GM21528 (cell line): ENCODE measurements around the gene MICOS13.

Experiments used
- ATAC-seq: cut with Tn5 transposase; IDR thresholded peaks from one replicate; pipeline ENCODE4 v1.9.1; 2021; ENCODE audit warnings: mild to moderate bottlenecking, moderate library complexity; ENCODE audit not compliant: unreplicated experiment, low FRiP score

Gene MICOS13

DNA sequence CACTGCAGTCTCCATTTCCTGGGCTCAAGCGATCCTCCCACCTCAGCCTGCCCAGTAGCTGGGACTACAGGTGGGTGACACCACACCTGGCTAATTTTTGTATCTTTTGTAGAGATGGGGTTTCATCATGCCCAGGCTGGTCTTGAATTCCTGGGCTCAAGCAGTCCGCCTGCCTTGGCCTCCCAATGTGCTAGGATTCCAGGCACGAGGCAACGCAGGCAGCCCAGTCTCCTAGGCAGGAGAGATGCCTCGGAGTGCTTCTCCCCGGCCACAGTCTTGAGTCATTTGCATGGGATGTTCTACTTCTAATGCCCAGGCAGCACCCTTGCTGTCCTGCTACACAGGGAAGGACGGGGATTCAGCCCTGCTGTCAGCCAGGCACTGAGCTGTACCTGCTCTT is 8.7 kb downstream of the MICOS13 start:
- no peak for ATAC-seq

DNA sequence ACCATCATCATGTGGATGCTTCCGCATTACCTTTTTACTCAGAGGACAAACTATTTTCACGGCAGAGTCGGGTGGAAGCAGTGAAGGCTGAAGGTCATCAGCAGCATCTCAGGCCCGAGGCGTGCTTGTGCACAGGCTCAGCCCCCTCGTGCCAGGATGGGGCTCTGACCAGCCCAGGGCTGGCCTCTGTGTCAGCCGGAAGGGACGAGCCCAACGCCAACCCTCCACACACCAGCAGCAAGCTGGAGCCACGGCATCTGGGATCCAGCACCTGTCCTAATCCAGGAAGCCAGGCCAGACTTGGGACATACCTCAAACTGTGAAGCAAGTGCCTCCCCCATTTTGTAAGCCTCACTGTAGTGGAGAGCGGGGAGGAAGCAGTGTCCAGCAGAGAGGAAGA is 11.1 kb downstream of the MICOS13 start:
- ATAC-seq: no peak

DNA sequence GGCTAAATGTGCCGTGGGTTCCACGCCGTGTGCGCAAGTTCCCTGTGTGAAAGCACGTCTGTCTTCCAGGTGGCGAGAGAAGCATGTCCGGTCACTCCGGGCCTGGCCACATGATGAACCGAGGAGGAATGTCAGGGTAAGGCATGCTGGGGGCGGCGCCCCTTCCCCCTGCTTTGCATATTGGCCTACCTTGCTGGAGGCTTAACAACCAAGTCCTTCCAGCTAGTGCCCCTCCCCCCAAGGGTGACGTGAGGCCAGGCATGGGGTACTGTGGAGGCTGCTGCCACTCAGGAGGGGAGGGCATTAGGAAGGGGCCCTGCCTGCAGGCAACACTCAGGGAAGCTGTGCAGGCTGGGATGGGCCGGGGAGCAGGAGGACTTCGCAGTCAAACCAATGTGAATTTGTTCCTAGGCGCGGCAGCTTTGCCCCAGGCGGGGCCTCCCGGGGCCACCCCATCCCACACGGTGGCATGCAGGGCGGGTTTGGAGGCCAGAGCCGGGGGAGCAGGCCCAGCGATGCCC is 12.5 kb downstream of the MICOS13 start:
- no peak for ATAC-seq

DNA sequence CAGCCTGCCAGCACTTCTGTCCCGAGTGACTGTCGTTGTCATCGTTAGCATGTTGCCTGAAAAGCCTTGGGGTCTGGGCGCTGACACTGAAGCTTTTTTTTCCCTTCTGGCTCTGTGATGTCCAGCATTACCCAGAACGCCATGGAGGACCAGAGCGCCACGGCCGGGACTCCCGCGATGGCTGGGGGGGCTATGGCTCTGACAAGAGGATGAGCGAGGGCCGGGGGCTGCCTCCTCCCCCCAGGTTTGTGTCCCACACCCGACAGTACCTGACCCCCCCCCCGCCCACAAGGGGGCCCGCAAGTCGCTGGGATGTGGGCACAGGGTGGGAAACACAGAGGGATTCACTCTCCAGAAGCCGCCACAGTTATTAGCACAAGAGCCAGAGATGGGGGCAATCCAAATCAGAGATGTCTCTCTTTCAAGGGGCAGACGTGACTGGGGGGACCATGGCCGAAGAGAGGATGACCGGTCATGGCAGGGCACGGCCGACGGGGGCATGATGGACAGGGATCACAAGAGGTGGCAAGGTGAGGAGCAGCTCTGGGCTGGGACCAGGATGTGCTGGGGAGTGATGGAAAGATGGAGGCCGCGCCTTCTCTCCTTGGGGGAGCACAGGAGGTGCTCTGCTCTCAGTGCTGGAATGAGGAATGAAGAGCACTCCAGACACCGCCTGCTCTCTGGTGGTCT is 13.2 kb downstream of the MICOS13 start:
- no peak for ATAC-seq

DNA sequence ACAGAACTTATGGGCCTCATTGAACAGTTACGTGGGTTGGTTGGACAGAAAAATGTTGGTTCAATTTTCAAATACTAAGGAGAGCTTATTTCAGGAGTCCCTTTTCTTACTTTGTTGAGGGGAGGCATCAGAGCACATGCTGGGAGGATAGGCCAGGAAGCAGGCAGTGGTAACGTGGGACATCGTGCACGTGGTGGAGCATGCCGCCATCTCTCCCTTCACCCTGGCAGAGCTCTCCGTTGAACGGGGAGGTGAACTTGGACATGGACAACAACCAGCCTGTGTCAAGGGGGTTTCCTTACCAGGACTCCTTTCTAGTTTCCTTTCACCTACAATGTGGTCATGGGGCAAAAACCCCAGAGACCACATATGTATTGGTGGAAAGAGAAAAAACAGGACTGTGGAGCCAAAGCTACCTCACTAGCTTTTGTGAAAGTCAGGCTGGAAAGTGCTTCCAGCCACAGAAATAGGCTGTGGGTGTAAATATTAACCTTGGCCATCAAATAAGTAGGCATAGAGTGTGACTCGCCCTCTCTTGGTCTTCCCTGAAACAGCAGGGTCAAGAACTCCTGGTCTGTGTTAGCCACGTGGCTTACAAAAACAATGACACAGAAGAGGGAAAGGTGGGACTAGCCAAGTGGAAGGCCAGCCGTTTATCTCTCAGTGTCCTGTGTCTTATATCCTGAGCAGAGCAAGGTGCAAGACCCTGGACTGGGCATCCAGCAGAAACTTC is 14.4 kb downstream of the MICOS13 start:
- no peak for ATAC-seq

DNA sequence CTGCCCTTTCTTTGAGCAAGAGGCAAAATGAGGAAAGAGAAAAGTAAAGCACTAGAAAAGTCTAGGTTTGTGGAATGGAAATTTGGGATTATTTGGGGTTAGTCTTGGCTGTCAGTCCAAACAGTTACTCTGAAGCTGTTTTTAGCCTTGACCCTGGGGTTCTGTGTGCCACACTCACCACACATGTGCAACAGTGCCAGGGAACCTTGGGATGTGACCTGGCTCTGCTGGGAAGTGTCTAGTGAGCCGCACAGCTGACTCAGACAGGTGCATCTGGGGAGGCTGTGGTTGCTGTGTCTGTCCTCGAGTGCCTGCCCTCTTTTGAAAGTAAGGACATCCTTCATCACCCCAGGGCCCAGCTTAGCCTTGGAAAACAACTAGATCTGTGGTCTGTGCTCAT is 15.8 kb downstream of the MICOS13 start:
- ATAC-seq: no peak

DNA sequence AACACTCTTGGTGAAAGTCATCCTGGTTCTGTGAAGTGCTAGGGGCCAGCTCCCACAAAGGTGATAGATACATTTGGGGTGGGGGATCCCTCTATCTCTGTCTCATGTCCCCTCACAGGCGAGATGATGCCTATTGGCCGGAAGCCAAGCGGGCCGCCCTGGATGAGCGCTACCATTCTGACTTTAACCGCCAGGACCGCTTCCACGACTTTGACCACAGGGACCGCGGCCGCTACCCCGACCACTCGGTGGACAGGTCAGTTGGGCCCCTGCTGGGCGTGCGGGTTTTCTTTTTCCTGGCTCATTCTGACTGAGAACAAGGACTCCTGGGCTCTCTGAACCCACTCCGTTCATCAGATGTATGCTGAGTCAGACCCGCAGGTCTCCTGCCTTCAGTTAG is 16.4 kb downstream of the MICOS13 start:
- ATAC-seq: no peak

DNA sequence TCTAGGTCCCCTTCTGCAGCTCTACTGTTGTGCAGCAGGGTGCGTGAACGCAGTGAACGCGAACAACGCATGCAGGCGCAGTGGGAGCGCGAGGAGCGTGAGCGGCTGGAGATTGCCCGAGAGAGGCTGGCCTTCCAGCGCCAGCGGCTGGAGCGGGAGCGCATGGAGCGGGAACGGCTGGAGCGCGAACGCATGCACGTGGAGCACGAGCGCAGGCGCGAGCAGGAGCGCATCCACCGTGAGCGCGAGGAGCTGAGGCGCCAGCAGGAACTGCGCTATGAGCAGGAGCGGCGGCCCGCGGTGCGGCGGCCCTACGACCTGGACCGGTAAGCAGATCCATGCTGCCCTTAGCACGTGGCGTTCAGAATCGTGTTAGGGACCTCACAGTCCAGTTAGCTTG is 18.8 kb downstream of the MICOS13 start:
- no peak for ATAC-seq

DNA sequence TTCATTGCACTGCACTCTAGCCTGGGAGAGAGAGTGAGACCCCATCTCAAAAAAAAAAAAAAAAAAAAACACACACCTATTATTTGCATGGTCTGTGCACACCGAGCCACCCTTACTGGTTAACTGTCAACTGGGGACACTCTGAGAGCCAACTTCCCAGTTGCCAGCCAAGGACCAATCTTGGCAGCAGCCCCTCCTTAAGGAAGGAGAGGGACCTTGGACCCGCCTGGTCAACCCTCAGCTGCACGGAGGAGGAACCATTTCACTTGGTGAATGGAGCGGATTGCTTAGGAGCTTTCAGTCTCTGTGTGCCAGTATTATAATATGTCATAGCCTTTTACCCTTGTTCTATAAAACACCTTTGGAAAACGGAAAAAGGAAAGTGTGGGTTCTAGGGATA is 24.9 kb downstream of the MICOS13 start:
- no peak for ATAC-seq

DNA sequence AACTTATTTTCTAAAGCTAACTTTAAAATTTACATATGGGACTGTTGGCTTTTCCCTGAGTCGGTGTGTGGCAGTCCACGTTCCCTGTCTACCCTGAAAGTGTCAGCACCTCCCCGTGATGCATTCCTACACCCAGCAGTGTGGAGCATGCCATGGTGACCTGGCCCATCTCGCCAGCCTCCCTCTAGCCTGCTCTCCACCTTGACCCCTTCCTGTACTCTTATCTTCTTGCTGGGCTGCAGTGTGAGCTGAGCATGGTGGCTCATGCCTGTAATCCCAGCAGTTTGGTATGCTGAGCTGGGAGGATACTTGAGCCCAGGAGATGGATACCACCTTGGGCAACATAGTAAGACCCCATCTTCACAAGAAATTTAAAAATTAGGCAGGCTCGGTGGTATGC is 25.4 kb downstream of the MICOS13 start:
- ATAC-seq: no peak

DNA sequence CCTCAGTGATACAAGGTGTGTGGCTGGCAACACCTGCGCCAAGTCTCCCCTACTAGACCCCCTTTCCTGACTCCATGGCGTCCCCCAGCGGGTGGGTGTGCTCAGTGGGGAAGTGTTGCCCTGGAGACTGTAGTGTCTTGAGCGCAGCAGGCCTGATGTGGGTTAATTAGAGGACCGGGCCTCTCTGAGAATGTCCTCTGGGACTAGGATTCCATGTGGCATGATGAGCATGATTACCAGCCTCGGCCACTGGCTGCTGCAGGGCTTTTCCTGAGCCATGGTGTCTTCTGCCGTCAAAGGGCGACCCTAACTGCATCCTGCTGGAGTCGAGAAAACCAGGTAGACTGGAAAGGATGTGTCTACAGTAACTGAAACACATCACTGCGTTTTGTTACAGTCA is 28.1 kb downstream of the MICOS13 start:
- no peak for ATAC-seq

DNA sequence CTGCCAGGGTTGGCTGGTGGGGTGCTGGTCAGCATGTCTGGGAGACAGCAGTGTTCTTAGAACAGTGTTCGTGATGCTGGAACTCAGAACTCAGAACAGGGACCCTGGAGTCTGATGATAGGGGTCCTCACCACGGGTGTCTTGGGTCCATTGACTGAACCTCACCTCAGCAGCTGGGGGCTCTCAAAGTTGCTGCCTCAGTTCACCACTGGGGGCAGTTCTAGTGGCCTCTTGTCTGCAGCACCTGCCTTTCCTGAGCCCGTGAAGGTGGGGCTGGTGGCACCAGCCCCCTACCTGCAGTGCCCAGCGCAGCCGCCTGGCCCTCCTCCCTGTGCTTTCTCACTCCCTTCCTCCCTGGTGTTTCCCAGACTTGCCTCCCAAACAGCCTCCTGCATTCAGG is 29.0 kb downstream of the MICOS13 start:
- ATAC-seq: no peak

DNA sequence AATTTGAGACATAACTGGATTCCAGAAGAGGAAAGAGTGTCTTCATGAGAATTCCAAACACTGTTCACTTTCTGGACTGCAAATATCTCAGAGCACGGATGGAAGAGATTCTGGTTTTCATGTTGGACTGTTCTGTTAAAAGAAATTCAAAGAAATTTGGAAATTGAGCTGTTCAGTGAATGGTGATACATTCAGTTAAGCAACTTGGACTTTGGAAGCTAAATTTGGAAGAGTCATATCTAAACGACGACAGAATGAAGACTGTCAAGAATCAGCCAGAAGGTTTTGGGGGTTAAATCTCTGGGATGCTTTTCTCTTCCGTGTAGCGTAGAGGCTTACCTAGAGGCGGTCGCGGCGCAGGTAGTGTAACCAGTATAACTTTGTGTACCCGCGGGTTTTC is 31.9 kb downstream of the MICOS13 start:
- ATAC-seq: no peak

DNA sequence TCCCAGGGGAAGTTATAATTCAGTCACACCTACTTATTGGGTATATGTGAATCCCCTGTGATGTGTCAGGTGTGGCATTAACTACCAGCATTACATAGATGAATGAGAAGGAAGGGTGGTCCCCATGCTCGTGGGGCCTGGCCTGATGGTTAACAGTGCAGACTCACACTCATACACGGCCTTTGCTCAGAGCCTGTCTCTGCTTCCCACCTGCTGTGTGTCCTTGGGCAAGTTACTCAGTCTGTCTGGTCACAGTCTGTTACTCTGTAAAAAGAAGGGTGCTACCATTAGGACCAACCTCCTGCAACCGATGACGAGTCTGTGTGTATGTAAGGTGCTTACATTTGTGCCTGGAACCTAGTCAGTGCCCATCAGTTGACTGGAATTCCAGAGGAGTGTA is 33.6 kb downstream of the MICOS13 start:
- no peak for ATAC-seq

DNA sequence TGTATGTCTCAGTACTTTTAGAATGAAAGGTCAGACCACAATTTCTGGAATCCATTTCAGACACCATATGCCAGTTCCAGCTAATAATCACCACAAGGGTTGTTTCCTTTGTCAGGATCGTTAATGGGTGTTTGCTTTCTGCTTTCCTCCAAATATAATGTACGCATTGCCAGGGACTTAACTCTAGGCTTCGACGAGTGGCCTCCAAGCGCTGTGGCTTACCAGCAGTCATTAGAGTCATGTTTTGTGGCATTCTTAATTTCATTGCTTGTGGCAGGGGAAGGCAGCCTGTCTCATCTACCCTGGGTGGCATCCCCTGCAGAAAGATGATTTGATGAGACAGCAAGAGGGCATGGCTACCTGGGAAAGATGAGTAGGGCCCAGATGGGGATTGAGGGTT is 34.9 kb downstream of the MICOS13 start:
- no peak for ATAC-seq

DNA sequence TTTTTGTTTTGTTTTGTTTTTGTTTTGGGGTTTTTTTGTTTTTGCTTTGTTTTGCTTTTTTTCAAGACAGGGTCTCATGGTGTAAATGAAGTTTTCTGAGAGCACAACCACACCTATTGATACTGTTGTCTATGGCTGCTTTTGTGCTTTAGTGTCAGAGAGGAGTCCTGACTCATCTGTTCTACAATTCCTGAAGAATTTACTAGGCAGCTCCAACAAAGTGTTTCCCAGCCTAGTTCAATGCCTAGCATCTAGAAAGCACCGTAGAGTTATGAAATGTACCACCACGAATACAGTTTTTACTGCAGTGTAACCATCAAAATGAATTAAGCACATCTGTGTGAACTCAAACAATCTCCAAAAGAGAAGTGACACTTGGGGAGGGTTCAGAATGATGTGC is 36.3 kb downstream of the MICOS13 start:
- no peak for ATAC-seq

DNA sequence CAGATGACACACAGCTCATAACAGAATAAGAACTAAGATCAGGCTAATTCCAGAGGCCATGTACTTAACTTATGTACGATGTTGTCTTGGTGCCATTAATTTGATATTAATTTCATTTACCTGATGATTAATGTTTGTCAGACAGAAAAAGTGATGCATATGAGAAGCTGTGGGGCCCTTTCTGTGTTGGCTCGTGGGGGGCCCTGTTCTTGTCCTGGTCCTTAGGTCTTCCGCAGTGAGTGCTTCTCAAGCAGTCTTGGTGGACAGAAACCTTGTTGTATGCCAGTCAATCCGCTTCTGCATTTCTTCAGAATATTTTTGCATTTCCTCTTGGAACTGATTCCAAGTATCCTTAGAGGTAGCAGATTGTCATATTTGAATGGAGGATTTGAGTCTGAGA is 37.3 kb downstream of the MICOS13 start:
- no peak for ATAC-seq

DNA sequence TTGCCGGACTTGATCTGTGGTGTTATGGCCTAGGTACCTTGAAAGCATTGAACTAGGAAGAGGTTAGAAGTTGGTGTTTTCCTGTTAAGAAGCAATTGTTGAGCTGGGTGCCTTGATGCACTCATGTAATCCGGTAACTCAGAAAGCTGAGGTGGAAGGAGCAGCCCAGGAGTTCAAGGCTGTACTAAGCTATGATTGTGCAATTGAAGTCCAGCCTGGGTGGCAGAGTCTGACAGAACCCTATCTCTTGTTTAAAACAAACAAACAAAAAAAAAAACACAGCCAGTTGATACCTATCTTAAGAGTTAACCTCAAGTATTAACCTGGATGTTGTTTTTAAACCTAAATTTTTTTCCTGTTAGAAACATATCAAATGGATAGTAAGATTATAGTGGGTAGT is 38.1 kb downstream of the MICOS13 start:
- no peak for ATAC-seq

DNA sequence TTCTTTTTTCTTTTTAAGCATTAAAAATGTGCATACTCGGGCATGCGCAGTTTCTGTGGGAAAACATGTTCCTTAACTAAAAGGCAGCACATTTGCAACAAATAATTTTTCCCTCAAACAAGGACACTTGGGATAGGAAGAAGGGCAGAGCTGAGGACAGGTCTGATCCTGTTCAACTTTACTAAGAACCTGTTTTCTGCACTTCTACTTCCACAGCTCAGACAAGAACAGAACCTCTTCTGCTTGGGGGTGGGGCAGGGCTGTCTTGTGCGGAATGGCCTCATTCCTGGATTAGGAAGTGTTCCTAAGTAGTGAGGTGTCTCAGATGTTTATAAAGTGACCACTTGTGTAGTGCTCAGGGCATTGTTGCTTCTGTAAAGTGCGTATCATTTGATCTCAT is 39.1 kb downstream of the MICOS13 start:
- ATAC-seq: no peak

DNA sequence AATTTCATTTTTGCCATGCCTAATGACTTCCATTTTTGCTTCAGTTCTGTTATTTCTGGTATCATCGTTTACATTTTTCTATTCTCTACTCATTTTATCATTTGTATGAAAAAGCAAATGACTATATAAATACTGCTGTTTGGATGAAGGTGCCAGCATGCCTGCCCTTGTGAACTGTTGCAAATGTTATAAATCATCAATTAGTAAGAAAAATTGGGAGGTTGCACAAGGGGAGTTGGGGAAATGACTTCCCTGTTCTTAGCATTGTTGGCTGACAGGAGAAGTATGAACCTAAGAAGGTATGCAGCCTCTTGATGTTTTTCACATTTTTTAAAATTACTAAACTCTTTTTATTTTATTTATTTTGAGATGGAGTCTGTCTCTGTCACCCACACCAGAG is 42.3 kb downstream of the MICOS13 start:
- ATAC-seq: no peak

DNA sequence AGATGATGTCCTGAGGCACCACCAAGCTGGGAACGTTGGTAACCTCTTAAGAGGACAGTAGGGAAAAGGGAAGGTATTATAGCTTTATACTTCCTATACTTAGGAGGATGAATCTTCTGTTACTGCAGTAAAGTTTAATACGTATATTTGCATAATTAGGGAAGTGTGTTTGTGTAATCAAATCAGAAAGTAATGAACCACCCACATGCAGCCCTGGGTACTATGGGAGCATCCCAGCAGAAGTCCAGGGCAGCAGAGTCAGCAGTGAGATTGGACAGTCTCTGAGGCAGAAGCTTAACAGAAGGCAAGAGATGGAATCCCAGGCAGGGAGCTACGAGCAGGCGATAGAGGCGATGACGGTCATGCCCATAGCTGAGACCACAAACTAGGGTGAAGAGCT is 44.9 kb downstream of the MICOS13 start:
- ATAC-seq: no peak

DNA sequence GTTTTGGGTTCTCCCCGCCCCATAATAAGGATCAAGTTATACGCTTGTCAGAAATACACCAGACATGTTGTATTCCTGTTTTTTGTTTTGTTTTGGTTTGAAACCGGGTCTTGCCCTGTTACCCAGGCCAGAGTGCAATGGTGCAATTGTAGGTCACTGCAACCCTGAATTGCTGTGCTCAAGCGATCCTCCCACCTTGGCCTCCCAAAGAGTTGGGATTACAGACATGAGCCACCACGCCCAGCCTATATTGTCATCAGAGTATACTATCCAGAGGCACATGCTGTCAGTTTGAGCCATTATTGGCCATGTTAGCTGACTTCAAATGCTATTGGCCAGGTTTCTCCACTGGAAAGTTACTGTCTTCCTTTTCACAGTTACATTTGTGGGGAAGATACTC is 47.7 kb downstream of the MICOS13 start:
- no peak for ATAC-seq
